Measurements from ENCODE around the gene ALDH16A1. TPM values are rescaled to one million over a fixed set of nuclear protein-coding genes. Genes with fewer than 3 reads are reported as not detected.

Gene ALDH16A1
- total and polyA plus RNA-seq, 2 of the 4 experiments (the other 2 are of a cell fraction), result 10.4 to 12.9 TPM

- Histone ChIP-seq H3K79me1 (ENCODE audit: low read depth in 1 of 2, low read length in 2 of 2) (no peaks in the 10 kb centered on the region), H4K8ac (ENCODE audit: low read depth in 2 of 2, low read length in 2 of 2) (no peak overlapping the region), H2AK9ac (replicated peaks; ENCODE audit: low read depth, low read length, poor library complexity) (no peak overlapping the region), H3K9me3 (ENCODE audit: control insufficient read depth, insufficient read depth, low read length) (no peaks in the 10 kb centered on the region), H2BK20ac (ENCODE audit: low read depth, low read length) (no peak overlapping the region), H2AFZ (replicated peaks; ENCODE audit: low read length, poor library complexity) (no peak overlapping the region), H3K9me1 (ENCODE audit: insufficient read depth, low read length) (no peaks in the 10 kb centered on the region), H3K9ac (ENCODE audit: low read depth, low read length) (no peak overlapping the region), H3K4me3 (ENCODE audit: insufficient read depth, low read depth, low read length) (no peak overlapping the region), H3K23ac (ENCODE audit: low read depth, low read length) (no peak overlapping the region), H2BK5ac (ENCODE audit: low read depth, low read length, poor library complexity, severe bottlenecking) (no peak overlapping the region), H3K27me3 (ENCODE audit: control insufficient read depth, insufficient read depth, low read length) (peaks cover 38% of the 10 kb centered on the region), H2BK120ac (ENCODE audit: low read depth, low read length) (no peak overlapping the region), H3K14ac (replicated peaks; ENCODE audit: low read depth, low read length) (no peak overlapping the region), H3K4me2 (ENCODE audit: low read depth, low read length) (no peak overlapping the region), H3K18ac (ENCODE audit: low read depth, low read length) (no peak overlapping the region), H3K4ac (ENCODE audit: low read depth, low read length) (no peak overlapping the region), H3K56ac (ENCODE audit: extremely low read depth, insufficient read depth, low read length) (no peak overlapping the region), H4K5ac (ENCODE audit: low read depth, low read length) (no peak overlapping the region), H3K4me1 (ENCODE audit: control insufficient read depth, insufficient read depth, low read length) (peaks cover 6% of the 10 kb centered on the region; the same call in 1 of the 2 replicates), H2AK5ac (ENCODE audit: low read depth, low read length) (no peak overlapping the region), H3K36me3 (ENCODE audit: control insufficient read depth, insufficient read depth, low read length) (no peaks in the 10 kb centered on the region), H4K91ac (ENCODE audit: insufficient read depth, low read depth, low read length) (no peak overlapping the region), H3K27ac (ENCODE audit: insufficient read depth, low read length) (no peak overlapping the region), H4K20me1 (ENCODE audit: insufficient read depth, low read length) (no peaks in the 10 kb centered on the region), H2BK15ac (ENCODE audit: low read depth, low read length) (no peak overlapping the region)
- BruUV-seq (replicated peaks), result no TSS peak
- POLR2A ChIA-PET (ENCODE audit: unreplicated experiment), result no interaction called here
- in situ Hi-C loops (cut with MboI; ENCODE audit: low sequenced_read_pairs) (no loop called here), intact Hi-C loops (cut with micrococcal nuclease) (no loop called here), dilution Hi-C loops (cut with HindIII; ENCODE audit: low sequenced_read_pairs, unreplicated experiment) (no loop called here)
- no peak for DNase-seq
- TF ChIP-seq MAFK (IDR thresholded peaks at IDR 0.05; ENCODE audit: low read depth, low read length) (no peak), USF2 (IDR thresholded peaks at IDR 0.05; ENCODE audit: low read depth, low read length) (no peak), ELK1 (IDR thresholded peaks at IDR 0.05; ENCODE audit: borderline replicate concordance, low read depth, low read length) (no peak)
- CTCF ChIA-PET, result no interaction called here
- no peak for ATAC-seq (ENCODE audit: low read depth)
- 84% methylated on average over 7 of the region's 16 CpGs; no CpG with 5 or more reads in 1 of the 2 experiments for WGBS, 2 experiments (ENCODE audit: extremely low coverage in 2 of 2, insufficient read length in 1 of 2)
Measured at GRCh38 chr19:49407482-49408015, 45.5 kb upstream of the ALDH16A1 start.

Measured in IMR-90 (cell line).